Measurements from ENCODE around the gene PTEN.
"Not testable (repeated sequence)": the region's sequence is repeated elsewhere in the genome, so short reads cannot be mapped to it uniquely, and the experiment has no call there.

PTEN gene

DNA sequence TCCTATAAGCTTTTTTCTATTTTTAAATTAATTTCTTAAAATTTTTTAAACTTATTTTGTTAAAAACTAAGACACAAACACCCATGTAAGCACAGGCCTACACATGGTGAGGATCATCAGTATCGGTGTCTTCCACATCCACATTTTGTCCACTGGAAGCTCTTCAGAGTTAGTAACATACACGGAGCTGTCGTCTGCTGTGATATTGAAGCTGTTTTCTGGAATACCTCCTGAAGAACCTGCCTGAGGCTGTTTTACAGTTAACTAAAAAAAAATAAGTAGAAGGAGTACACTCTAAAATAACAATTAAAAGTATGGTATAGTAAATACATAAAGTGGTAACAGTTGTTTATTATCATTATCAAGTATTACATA, 17.8 kb upstream of the PTEN start:
- DNase-seq (ENCODE audit: low read depth in 3 of 3): no peak

DNA sequence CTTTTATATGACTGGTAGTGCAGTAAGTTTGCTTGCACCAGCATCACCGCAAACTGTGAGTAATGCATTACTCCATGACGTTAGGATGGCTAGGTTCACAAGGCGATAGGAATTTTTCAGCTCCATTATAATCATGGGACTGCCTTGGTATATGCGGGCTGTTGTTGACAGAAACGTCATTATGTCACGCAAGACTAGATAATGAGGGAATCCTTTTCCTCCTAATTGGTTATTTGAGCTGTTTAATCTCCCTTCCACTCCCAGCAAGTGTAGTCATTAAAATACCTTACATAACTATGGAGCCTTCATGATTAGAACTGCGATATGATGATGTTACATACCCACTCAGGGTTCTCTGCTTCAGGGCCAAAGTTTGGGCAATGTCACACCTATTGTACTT, 17.4 kb upstream of the PTEN start:
- DNase-seq (ENCODE audit: low read depth in 3 of 3): no peak

GRCh38 chr10:87846711-87847110, 16.7 kb upstream of the PTEN start:
- not testable (repeated sequence) for DNase-seq (ENCODE audit: low read depth in 3 of 3)

- DNase-seq (ENCODE audit: low read depth in 3 of 3): no peak
Measured at GRCh38 chr10:87847550-87847949, 15.9 kb upstream of the PTEN start.

DNA sequence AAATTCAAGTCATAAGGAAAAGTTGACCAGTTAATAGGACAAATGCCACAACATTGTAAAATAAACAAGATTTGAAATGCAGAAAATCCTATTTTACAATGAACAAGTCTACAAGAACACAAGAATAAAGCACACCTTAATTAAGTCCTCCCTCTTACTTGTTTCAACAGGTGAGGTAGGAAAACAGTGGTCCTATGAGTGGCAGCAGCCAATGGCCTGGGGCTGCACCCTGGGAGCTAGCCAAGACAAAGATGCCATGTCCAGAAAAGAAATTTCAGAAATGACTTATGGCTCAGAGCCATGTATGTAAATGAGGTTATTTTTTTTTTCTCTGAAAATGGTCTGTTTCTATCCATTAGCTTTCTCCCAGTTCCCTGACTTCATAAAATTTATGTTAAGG, 14.4 kb upstream of the PTEN start:
- no peak for DNase-seq (ENCODE audit: low read depth in 3 of 3)

DNA sequence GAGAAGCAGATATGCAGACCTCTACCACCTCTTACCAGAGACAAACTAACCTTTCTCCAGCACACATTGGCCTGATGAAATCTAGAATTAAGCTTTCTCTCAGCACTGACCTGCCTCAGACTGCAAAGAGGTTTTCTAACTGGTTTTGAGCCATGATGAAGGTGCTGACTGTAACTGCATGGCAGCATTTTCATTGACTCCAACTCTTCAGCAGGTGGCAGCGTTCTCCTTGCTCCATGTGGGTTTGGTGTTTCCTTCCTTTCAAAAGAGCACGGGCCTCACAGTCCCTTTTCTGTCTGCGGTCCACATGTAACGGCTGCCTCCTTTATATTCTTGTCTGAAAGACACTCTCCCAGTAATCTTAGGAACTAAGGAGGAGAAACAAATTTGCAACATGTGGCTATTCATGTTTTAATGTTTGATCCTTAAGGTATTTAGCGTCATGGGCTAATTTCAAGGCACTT, 12.7 kb upstream of the PTEN start:
- peak in 2 of 3 experiments; percentile 16 to 21 for DNase-seq (ENCODE audit: low read depth in 3 of 3)

GRCh38 chr10:87852089-87852488, 11.3 kb upstream of the PTEN start:
- DNase-seq (ENCODE audit: low read depth in 3 of 3): no peak

GRCh38 chr10:87855247-87855646, 8.2 kb upstream of the PTEN start:
- DNase-seq (ENCODE audit: low read depth in 3 of 3): not testable (repeated sequence)

DNA sequence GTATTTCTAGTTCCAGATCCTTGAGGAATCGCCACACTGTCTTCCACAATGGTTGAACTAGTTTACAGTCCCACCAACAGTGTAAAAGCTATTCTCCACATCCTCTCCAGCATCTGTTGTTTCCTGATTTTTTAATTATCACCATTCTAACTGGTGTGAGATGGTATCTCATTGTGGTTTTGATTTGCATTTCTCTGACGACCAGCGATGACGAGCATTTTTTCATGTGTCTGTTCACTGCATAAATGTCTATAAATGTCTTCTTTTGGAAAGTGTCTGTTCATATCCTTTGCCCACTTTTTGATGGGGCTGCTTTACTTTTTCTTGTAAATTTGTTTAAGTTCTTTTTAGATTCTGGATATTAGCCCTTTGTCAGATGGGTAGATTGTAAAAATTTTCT, 7.8 kb upstream of the PTEN start:
- not testable (repeated sequence) for DNase-seq (ENCODE audit: low read depth in 3 of 3)

- no peak for DNase-seq (ENCODE audit: low read depth in 3 of 3)
Measured at GRCh38 chr10:87860156-87860795, 3.1 kb upstream of the PTEN start.

DNA sequence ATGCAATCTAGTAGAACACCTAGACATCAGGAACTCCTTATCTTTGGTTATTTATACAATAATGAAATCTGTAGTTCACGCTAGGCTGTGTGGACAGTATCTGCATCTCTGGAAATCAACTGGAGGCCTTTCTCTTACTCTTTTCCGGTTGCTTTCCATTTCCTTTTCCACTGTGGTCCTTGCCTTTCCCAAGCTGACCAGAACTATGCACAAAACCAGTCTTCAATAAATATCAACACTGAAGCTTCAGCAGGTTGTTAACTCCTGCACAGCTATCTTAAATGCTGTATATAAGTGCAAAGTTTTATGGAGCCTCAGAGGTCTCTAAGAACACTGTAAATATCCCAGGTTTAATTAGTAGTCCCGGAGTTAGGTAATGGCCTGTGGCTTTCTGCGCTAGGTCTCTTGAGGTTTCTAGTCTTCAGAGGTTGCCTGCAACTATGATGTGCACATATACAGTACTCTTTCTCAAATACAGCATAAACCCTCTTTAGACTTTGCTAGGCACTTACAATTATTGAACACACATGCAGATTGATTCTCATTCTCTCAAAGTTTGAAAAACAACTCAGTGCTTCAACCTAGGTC, 2.5 kb upstream of the PTEN start:
- no peak for DNase-seq (ENCODE audit: low read depth in 3 of 3)

- DNase-seq (ENCODE audit: low read depth in 3 of 3): no peak
Measured at GRCh38 chr10:87861566-87861952, 1.9 kb upstream of the PTEN start.

- DNase-seq (ENCODE audit: low read depth in 3 of 3): peak; percentile 85 to 90 (median 88)
Measured at GRCh38 chr10:87861953-87862678, 1.3 kb upstream of the PTEN start.

DNA sequence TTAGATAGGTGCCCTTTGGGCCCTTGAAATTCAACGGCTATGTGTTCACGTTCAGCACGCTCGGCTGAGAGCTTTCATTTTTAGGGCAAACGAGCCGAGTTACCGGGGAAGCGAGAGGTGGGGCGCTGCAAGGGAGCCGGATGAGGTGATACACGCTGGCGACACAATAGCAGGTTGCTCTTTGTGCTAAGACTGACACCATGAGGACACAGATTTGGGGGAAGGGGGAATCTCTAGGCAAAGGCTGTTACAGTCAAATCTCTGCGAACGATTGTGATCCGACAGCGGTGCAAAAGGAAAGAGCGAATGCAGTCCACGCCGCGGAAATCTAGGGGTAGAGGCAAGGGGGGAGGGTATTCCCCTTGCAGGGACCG, 759 bp upstream of the PTEN start:
- DNase-seq (ENCODE audit: low read depth in 3 of 3): peak in 1 of 3 experiments; percentile 44

DNA sequence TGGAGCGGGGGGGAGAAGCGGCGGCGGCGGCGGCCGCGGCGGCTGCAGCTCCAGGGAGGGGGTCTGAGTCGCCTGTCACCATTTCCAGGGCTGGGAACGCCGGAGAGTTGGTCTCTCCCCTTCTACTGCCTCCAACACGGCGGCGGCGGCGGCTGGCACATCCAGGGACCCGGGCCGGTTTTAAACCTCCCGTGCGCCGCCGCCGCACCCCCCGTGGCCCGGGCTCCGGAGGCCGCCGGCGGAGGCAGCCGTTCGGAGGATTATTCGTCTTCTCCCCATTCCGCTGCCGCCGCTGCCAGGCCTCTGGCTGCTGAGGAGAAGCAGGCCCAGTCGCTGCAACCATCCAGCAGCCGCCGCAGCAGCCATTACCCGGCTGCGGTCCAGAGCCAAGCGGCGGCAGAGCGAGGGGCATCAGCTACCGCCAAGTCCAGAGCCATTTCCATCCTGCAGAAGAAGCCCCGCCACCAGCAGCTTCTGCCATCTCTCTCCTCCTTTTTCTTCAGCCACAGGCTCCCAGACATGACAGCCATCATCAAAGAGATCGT, 598 bp downstream of the PTEN start:
- DNase-seq (ENCODE audit: low read depth in 3 of 3): peak in 1 of 3 experiments; percentile 24

DNA sequence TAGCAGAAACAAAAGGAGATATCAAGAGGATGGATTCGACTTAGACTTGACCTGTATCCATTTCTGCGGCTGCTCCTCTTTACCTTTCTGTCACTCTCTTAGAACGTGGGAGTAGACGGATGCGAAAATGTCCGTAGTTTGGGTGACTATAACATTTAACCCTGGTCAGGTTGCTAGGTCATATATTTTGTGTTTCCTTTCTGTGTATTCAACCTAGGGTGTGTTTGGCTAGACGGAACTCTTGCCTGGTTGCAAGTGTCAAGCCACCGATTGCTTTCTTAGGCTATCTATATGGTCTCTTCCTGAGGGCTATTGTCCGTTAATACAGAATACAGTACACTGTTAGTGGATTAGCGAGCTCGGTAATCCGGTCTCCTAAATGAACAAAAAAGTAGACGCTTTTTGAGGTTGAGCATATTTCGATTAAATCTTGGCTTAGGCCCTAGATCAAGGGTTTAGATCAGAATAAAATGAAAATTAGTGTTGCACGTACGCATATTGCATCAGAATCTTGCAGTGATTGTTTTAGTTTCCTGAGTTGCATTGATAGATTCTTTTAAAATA, 1.2 kb downstream of the PTEN start:
- no peak for DNase-seq (ENCODE audit: low read depth in 3 of 3)

DNA sequence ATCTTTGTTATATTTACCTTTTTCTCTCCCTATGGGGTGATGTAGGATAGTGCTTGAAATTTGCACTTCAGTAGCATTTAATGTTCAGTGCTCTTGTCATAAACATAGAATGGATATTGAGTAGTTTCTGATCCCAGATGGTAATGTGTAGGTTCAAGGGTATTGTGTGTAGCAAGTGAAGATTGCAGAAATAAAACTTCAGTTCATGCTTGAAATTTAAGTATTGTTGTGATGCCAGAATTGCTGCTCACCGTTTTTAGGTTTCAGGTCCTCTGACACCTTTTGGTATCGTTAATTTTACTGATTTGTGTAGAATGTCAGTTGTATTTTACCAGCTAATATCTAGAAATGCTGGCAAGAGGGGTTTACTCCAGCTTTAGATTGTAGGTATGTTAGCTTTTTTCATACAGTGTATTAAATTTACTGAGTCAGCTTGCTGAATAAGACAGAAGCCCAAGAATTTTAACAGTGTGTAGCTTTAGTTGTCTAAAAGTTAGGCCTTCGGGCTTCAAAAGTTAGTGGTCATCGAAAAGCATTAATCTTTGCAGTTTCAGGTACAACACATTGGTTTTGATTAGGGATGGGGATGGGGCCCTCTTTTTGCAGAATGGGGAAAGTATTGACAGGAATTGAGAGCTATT, 1.9 kb downstream of the PTEN start:
- DNase-seq (ENCODE audit: low read depth in 3 of 3): no peak

DNA sequence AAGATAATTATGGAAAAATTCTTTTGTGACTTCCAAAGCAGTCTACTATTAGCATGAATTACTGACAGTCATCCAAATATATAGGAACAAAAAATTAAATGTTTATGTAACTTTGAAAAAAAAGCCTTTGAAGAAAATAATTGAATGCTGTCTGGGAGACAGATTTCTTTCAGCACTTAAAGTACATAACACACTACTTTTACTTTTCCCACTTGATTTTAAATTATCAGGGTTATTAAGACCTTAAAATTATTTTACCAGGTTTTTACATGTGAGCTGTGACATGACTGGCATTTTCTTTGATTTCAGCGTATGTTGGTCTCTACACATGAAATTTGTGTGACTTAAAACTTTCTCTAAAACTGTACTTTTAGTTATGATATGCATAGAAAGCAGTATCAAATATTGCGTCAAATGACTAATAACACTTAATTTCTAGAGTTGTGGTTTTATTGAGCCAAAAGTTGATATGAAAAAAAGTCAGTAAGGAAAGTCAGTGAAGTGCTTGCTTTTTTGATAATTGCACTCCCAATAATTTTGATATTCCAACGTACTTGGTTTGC, 3.1 kb downstream of the PTEN start:
- no peak for DNase-seq (ENCODE audit: low read depth in 3 of 3)

GRCh38 chr10:87867453-87867852, 4.0 kb downstream of the PTEN start:
- no peak for DNase-seq (ENCODE audit: low read depth in 3 of 3)

DNA sequence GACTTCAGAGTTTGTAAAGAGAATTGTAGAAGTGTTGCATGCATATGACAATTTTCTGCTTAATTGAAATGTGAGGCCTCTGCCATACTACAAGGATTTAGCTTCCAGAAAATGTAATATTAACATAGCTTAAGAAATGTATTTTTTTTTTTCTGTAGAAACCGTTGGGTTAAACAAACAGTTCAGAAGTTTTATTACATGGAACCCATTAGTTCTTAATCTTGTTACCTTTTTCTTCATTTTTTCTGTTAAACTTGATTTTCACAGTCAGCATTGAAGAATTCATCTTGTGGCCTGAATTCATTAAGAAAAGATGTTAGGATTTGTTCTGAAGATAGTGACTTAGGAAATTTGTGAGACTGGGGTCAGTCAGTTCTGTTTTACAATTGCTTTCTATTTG, 4.9 kb downstream of the PTEN start:
- DNase-seq (ENCODE audit: low read depth in 3 of 3): no peak

GRCh38 chr10:87869139-87869538, 5.7 kb downstream of the PTEN start:
- not testable (repeated sequence) for DNase-seq (ENCODE audit: low read depth in 3 of 3)
